H1 (cell line): ENCODE results near the gene CD164L2.

Source experiments
- EP300 ChIP-seq, 2 experiments: IDR thresholded peaks; 1 replicate in 1 of 2; 2 replicates in 1 of 2; pipeline ENCODE4 v1.6.1; 2011 to 2012; ENCODE audit warnings: low read depth in 2 of 2, low read length in 2 of 2, mild to moderate bottlenecking in 2 of 2, borderline replicate concordance in 1 of 2, inconsistent platforms in 1 of 2, moderate library complexity in 1 of 2
- KDM5A ChIP-seq: fragments of 200-600 bp; IDR thresholded peaks from 2 replicates; pipeline ENCODE4 v1.7.1; 2012; ENCODE audit warnings: mild to moderate bottlenecking, low read length, inconsistent platforms, mixed read lengths
- POLR2A ChIP-seq, 2 experiments: IDR thresholded peaks; 1 replicate in 1 of 2; 2 replicates in 1 of 2; pipeline ENCODE4 v1.6.1; 2011; ENCODE audit warnings: low read depth in 2 of 2, low read length in 2 of 2, mild to moderate bottlenecking in 2 of 2; ENCODE audit errors: control extremely low read depth in 1 of 2
- RAD21 ChIP-seq, 2 experiments: IDR thresholded peaks in 1 of 2; conservative IDR thresholded peaks in 1 of 2; 2 replicates each; pipeline ENCODE4 v1.6.1; 2011; ENCODE audit warnings: low read depth in 2 of 2, low read length in 2 of 2, improper control_type of control experiment in 1 of 2, inconsistent platforms in 1 of 2, mild to moderate bottlenecking in 1 of 2, moderate library complexity in 1 of 2
- RNF2 ChIP-seq: fragments of 200-900, 300-1000 bp; sonication (generic); IDR thresholded peaks from 2 replicates; pipeline ENCODE4 v1.7.1; 2016; ENCODE audit warnings: borderline replicate concordance, low read depth, mild to moderate bottlenecking, antibody characterized with exemption, low read length; ENCODE audit not compliant: poor library complexity, severe bottlenecking; ENCODE audit errors: missing control alignments
- SP1 ChIP-seq: IDR thresholded peaks from 2 replicates; pipeline ENCODE4 v1.6.1; 2011; ENCODE audit warnings: low read depth, low read length
- SRF ChIP-seq: IDR thresholded peaks from 2 replicates; pipeline ENCODE4 v1.6.1; 2011; ENCODE audit warnings: mild to moderate bottlenecking, low read depth, low read length, moderate library complexity
- ZNF274 ChIP-seq: IDR thresholded peaks from 2 replicates; pipeline ENCODE4 v1.7.0; 2012; ENCODE audit warnings: low read length, borderline replicate concordance; ENCODE audit errors: extremely low read depth
- TF ChIP-seq, protein P1 (sequence below), 3 experiments: IDR thresholded peaks; 1 replicate in 2 of 3; 2 replicates in 1 of 3; pipeline versions ENCODE4 v1.5.1 to v1.6.1; 2011; ENCODE audit warnings: low read length in 3 of 3, mild to moderate bottlenecking in 3 of 3, inconsistent platforms in 2 of 3, low read depth in 1 of 3, moderate library complexity in 1 of 3; ENCODE audit not compliant: insufficient read depth in 1 of 3; ENCODE audit errors: control extremely low read depth in 1 of 3
- TF ChIP-seq, protein P2 (sequence below): IDR thresholded peaks from 2 replicates; pipeline ENCODE4 v1.6.1; 2012; ENCODE audit warnings: inconsistent platforms
- TF ChIP-seq, protein P3 (sequence below): IDR thresholded peaks from 2 replicates; pipeline ENCODE4 v1.6.1; 2012; ENCODE audit warnings: low read length, inconsistent platforms

DNA sequence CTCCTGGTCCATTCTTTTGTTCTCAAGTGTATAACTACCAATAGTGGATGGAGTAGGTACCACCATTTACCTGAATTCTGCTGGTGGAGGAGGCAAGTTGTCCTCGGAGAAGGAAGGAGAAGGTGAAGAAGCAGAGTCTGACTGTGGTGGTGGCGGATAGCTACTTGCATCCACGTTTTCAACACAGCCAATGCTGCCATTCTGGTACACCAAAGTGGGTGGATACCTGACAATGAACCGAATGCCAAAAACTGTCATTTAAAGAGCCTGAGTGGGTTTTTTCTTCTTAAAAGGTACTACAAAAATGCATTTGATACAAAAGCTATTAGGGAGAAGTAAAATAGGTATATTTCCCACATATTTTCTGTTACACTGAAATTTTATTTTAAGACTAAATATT, 29.4 kb upstream of the CD164L2 start:
- TF ChIP-seq, protein P1, sequence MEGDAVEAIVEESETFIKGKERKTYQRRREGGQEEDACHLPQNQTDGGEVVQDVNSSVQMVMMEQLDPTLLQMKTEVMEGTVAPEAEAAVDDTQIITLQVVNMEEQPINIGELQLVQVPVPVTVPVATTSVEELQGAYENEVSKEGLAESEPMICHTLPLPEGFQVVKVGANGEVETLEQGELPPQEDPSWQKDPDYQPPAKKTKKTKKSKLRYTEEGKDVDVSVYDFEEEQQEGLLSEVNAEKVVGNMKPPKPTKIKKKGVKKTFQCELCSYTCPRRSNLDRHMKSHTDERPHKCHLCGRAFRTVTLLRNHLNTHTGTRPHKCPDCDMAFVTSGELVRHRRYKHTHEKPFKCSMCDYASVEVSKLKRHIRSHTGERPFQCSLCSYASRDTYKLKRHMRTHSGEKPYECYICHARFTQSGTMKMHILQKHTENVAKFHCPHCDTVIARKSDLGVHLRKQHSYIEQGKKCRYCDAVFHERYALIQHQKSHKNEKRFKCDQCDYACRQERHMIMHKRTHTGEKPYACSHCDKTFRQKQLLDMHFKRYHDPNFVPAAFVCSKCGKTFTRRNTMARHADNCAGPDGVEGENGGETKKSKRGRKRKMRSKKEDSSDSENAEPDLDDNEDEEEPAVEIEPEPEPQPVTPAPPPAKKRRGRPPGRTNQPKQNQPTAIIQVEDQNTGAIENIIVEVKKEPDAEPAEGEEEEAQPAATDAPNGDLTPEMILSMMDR (IDR thresholded peaks at IDR 0.05; ENCODE audit: control extremely low read depth in 1 of 3, insufficient read depth in 1 of 3, low read depth in 1 of 3, low read length in 3 of 3): no peak
- TF ChIP-seq SP1: no peak
- no peak for TF ChIP-seq EP300 (IDR thresholded peaks at IDR 0.05; ENCODE audit: borderline replicate concordance in 1 of 2, low read depth in 2 of 2, low read length in 2 of 2)
- TF ChIP-seq SRF: no peak
- TF ChIP-seq, protein P2, sequence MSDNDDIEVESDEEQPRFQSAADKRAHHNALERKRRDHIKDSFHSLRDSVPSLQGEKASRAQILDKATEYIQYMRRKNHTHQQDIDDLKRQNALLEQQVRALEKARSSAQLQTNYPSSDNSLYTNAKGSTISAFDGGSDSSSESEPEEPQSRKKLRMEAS: no peak
- TF ChIP-seq RAD21 (IDR thresholded peaks at IDR 0.05 in 1 of 2, conservative IDR thresholded peaks at IDR 0.05 in 1 of 2; ENCODE audit: low read depth in 2 of 2, low read length in 2 of 2): no peak
- no peak for TF ChIP-seq RNF2
- no peak for TF ChIP-seq KDM5A
- no peak for TF ChIP-seq POLR2A (IDR thresholded peaks at IDR 0.05; ENCODE audit: control extremely low read depth in 1 of 2, low read depth in 2 of 2, low read length in 2 of 2)
- TF ChIP-seq ZNF274: no peak
- TF ChIP-seq, protein P3, sequence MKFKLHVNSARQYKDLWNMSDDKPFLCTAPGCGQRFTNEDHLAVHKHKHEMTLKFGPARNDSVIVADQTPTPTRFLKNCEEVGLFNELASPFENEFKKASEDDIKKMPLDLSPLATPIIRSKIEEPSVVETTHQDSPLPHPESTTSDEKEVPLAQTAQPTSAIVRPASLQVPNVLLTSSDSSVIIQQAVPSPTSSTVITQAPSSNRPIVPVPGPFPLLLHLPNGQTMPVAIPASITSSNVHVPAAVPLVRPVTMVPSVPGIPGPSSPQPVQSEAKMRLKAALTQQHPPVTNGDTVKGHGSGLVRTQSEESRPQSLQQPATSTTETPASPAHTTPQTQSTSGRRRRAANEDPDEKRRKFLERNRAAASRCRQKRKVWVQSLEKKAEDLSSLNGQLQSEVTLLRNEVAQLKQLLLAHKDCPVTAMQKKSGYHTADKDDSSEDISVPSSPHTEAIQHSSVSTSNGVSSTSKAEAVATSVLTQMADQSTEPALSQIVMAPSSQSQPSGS: no peak
